ENCODE measurements around the gene CALB2. TPM values are rescaled to one million over a fixed set of nuclear protein-coding genes. Genes with fewer than 3 reads are reported as not detected.
"Not testable (repeated sequence)": the region's sequence is repeated elsewhere in the genome, so short reads cannot be mapped to it uniquely, and the experiment has no call there.

The CALB2 gene
- total RNA-seq, 1 donor from 2014 or later, result not detected

GRCh38 chr16:71352466-71352865, 6.1 kb upstream of the CALB2 start:
- intact Hi-C loops (cut with micrococcal nuclease), result no loop called here

DNA sequence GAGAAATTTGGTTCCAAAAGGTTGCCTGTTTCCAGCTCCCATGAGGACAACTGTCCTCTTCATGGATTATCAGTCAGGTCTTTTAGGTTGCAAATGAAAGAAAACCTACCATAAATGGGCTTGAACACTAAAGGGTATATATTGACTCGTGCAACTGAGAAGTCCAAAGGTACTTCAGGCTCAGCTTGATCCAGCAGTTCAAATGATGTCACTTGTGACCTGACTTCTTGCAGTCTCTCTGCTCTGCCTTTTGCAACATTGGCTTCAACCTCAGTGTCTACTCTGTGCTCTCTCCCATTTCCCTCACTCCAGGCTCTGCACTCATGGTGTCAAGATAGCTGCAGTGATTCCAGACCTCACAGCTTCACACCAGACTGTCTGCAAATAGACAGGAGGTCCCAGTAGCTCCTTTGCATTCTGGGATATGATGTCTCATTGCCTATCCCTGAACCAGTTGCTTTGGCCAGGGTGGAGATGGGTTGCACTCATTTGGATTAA, 5.5 kb upstream of the CALB2 start:
- intact Hi-C loops (cut with micrococcal nuclease), result no loop called here

DNA sequence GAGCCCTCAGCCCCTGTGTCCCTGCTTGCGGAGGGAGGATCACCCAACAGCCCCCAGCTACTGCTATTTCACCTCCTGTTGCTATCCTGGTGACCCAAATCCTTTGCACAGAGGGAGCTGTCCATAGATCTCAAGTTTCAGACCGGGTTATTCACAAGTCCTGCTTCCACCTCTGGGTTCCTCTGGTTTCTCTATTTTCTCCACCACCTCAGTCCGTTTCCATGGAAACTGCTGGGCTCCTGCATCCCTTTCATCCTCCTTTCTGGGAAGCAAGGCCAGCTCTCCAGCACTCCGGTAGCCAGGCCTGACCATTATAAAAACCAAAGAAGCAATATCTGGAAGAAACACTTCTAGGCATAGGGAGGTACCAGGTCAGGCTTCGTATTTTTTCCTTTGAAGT, 4.8 kb upstream of the CALB2 start:
- intact Hi-C loops (cut with micrococcal nuclease), result no loop called here

GRCh38 chr16:71354156-71354555, 4.4 kb upstream of the CALB2 start:
- intact Hi-C loops (cut with micrococcal nuclease), result no loop called here

GRCh38 chr16:71356051-71356740, 2.3 kb upstream of the CALB2 start:
- intact Hi-C loops (cut with micrococcal nuclease), result no loop called here

- intact Hi-C loops (cut with micrococcal nuclease), result not testable (repeated sequence)
Measured at GRCh38 chr16:71356936-71357335, 1.6 kb upstream of the CALB2 start.

DNA sequence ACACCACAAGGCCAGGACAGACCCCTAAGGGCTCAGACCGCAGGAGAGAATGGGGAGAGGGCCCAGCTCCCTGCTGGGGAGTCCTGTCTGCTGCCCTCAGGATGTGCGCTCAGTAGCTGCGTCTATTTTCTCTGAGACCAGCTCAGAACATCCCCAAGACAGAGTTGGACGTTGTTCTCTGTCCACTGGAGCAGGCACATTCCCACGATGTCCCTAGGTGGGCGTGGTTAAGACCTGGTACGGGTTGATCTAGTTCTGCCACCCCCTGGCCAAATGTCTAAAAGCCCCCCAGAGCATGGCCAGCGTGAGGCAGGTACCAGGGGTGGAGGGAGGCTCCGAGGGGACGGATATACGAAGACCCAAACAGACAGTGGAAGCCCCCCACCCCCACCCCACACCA, 842 bp upstream of the CALB2 start:
- intact Hi-C loops (cut with micrococcal nuclease), result no loop called here

DNA sequence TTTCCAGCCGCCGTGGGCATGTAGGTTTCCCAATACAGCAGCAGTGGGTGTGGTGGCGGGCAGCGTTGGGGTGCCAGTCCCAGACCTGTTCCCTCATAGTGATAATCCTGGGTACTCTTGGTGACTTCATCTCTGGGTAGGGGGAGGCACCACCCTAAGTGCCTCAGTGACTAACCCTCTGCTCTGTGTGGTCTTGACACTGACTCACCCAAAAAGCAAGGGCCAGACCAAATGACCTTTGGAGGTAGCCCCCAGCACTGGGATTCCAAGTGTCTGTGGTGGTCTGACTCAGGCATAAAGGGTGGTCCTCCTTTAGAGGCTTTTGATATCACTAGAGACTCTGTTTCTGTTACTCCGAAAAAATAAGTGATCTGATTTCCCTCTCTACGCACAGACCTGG, 908 bp downstream of the CALB2 start:
- intact Hi-C loops (cut with micrococcal nuclease), result no loop called here

GRCh38 chr16:71360378-71360777, 1.9 kb downstream of the CALB2 start:
- intact Hi-C loops (cut with micrococcal nuclease), result no loop called here

GRCh38 chr16:71364133-71364681, 5.7 kb downstream of the CALB2 start:
- intact Hi-C loops (cut with micrococcal nuclease), result no loop called here

- intact Hi-C loops (cut with micrococcal nuclease), result no loop called here
Measured at GRCh38 chr16:71365021-71365420, 6.5 kb downstream of the CALB2 start.

DNA sequence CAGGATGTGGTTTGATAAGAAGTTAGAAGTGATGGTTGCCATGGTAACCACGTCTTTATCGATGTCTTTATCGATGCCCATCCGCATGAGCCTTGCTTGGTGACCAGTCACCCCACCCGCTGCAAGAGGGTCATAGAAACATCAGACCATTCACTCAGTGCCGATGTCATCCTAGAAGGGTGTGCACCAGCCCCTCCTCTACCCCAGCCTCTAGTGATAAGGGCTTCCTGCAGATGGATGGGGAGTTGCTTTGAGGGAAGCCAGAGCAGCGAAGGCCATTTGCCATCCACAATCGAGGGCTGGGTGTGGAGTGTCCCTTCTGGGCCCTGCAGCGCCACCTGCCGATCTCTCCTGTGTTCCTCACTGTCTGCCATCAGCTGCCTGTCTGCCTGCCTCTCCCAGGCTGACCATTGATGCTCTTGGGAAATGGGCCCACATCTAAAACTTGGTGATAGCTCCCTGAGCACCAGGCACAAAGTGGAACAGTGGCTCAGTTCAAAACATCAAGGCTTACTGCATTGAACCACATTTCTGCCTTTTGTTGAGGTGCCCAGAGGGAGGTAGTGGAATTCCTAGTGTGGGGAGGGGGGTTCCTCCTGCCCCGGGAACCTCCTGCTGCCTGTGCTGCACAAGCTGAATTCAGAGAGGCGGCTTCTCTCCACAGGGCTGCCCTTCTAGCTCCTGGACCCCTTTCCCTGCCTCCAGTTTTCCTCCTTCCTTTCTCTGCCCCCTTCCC, 8.9 kb downstream of the CALB2 start:
- intact Hi-C loops (cut with micrococcal nuclease), result no loop called here

DNA sequence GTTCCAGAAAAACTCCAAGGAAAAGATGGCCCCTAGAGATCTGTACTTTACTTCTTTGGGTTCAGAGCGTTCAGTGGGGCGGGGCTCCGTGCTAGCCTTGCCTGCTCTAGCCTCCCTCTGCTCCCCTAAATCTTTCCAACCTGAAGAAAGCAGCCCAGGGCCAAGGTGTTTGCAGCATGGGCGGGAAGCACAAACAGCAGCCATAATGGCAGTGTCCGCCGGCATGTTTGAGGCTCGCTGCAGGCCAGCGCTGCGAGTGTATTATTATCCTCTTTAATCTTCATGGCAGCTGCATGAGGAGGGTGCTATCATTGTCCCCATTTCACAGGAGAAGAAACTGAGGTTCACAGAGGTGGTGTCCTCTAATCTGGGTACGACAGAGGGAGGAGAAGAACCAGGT, 10.4 kb downstream of the CALB2 start:
- intact Hi-C loops (cut with micrococcal nuclease), result no loop called here

- intact Hi-C loops (cut with micrococcal nuclease), result no loop called here
Measured at GRCh38 chr16:71369494-71369893, 11.0 kb downstream of the CALB2 start.

DNA sequence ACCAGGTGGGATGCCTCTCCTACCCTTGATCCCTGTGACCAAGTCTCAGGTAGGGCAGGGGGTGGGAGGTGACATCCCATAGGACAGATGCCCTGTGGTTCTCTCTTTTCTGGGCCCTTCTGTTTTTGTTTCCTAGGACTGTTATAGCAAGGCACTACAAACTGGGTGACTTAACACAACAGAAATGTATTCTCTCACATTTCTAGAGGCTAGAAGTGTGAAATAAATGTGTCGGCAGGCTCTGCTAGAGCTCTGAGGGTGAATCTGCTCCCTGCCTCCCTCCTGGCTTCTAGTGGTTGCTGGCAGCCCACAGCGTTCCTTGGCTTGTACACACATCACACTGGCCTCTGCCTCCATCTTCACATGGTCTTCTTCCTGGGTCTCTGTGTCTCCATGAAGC, 12.7 kb downstream of the CALB2 start:
- intact Hi-C loops (cut with micrococcal nuclease), result no loop called here

GRCh38 chr16:71373073-71373472, 14.6 kb downstream of the CALB2 start:
- intact Hi-C loops (cut with micrococcal nuclease), result no loop called here

GRCh38 chr16:71376465-71377157, 18.1 kb downstream of the CALB2 start:
- intact Hi-C loops (cut with micrococcal nuclease), result no loop called here

- intact Hi-C loops (cut with micrococcal nuclease), result no loop called here
Measured at GRCh38 chr16:71379711-71380110, 21.2 kb downstream of the CALB2 start.

DNA sequence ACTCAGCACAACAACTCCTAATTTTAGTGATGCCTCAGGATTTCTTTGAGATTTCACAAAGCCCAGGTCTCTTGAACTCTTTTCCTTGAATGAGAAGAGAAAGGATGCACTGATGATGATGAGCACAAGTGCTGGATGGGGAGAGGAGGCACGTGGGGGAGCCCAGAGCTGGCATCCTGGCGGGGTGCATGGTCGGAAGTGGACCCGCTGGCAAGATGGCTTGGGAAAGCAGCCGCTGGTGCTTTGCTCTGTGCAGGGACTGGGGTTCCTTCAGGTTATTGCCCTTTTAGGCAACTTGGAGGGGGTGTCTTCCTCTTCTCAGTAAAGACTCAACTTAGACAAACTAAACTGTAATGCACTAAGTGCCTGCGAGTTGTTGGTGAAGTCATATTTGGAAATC, 22.3 kb downstream of the CALB2 start:
- intact Hi-C loops (cut with micrococcal nuclease), result no loop called here

- intact Hi-C loops (cut with micrococcal nuclease), result no loop called here
Measured at GRCh38 chr16:71383054-71383773, 24.7 kb downstream of the CALB2 start.

GRCh38 chr16:71384073-71384724, 25.7 kb downstream of the CALB2 start:
- intact Hi-C loops (cut with micrococcal nuclease), result no loop called here

All from T-helper 2 cell treated with Interferon-gamma antibody and Interleukin-4, amounts not matched to agents 100 ng/mL and 5 ng/mL, for 36 hours (primary cell).